Measurements from ENCODE around the gene FTO.

Gene FTO

DNA sequence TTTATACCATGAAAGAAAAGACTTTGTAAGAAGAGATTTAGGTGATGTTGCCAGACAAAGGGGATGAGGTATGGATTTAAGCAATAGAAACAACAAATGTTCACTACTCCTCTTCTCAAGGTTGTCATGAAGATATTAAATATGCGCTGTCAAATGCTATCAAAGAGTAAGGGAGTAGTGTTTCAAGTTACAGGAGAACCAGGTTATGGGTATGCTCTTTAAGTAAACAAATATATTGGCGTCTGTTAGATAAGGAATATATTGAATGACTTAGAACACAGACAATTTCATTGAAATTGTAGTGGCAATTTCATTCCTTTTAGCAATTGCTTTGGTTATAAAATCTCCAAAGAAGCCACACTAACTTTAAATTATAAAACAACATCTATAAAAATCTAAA lies 229.0 kb downstream of the FTO start:
- Histone ChIP-seq H3K14ac (ENCODE audit: low read length) (no peak overlapping the region), H3K27me3 (ENCODE audit: control insufficient read depth in 3 of 3, insufficient read depth in 3 of 3, low read depth in 1 of 3, low read length in 3 of 3) (peaks cover 0 to 13% (median 0%) of the 10 kb centered on the region in 3 experiments), H3K9me3 (replicated peaks in 1 of 2; ENCODE audit: control insufficient read depth in 2 of 2, insufficient read depth in 1 of 2, low read depth in 1 of 2, low read length in 2 of 2) (peaks cover 0 to 18% of the 10 kb centered on the region in 2 donors), H3K79me1 (ENCODE audit: low read depth, low read length) (no peaks in the 10 kb centered on the region), H2BK5ac (ENCODE audit: low read length) (no peak overlapping the region), H4K8ac (ENCODE audit: low read depth, low read length) (no peak overlapping the region), H3K4me1 (ENCODE audit: control insufficient read depth in 2 of 2, insufficient read depth in 1 of 2, low read depth in 1 of 2, low read length in 2 of 2) (peaks cover 8 to 31% of the 10 kb centered on the region in 2 donors), H3K36me3 (replicated peaks in 1 of 2; ENCODE audit: control insufficient read depth in 2 of 2, insufficient read depth in 2 of 2, low read length in 2 of 2) (peaks cover 0 to 13% of the 10 kb centered on the region in 2 donors), H4K91ac (ENCODE audit: low read depth, low read length, poor library complexity) (no peak overlapping the region), H2BK120ac (ENCODE audit: low read depth, low read length) (no peak overlapping the region), H3K4me2 (ENCODE audit: insufficient read depth, low read length, poor library complexity, severe bottlenecking) (no peak overlapping the region), H2BK12ac (ENCODE audit: low read length) (no peak overlapping the region), H3K4ac (ENCODE audit: low read length) (no peak overlapping the region), H3K27ac (replicated peaks; ENCODE audit: low read length) (no peak overlapping the region), H2BK15ac (ENCODE audit: low read length) (no peak overlapping the region), H2AK5ac (ENCODE audit: low read depth, low read length) (no peak overlapping the region), H3K23ac (ENCODE audit: low read depth, low read length, poor library complexity) (no peak overlapping the region), H3K18ac (ENCODE audit: low read length) (no peak overlapping the region), H2AFZ (ENCODE audit: low read length) (no peak overlapping the region), H3K4me3 (ENCODE audit: low read length in 2 of 2) (no peak overlapping the region), H3K9ac (ENCODE audit: low read depth, low read length, poor library complexity) (no peak overlapping the region)
- WGBS, 2 donors (ENCODE audit: extremely low coverage in 2 of 2, insufficient read length in 2 of 2, insufficient replicate concordance in 1 of 2): no CpG with 5 or more reads among the region's 2 CpGs
- DNase-seq (ENCODE audit: low spot score): no peak

DNA sequence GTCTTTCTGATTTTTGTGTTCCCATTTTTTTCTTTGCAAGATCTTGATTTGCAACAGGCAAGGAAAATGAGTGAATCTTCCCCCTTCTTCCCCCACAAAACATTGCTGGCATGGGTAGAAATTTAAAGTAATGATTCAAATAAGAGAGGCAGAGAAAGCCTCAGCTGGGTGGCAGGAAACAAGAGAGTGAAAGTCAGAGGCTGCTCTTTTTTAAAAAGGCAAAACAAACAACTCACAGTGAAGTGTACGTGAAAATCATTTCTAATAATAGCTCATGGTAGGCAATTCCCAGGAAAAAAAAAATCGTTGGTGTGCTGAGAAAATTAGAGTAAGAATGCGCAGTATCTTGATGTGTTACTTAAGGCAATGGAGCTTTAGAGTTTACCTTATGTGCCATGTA lies 229.5 kb downstream of the FTO start:
- Histone ChIP-seq H3K9me3 (replicated peaks in 1 of 2; ENCODE audit: control insufficient read depth in 2 of 2, insufficient read depth in 1 of 2, low read depth in 1 of 2, low read length in 2 of 2) (peaks cover 0 to 18% of the 10 kb centered on the region in 2 donors), H3K79me1 (ENCODE audit: low read depth, low read length) (no peaks in the 10 kb centered on the region)
- no CpG with 5 or more reads among the region's 3 CpGs for WGBS, 2 donors (ENCODE audit: extremely low coverage in 2 of 2, insufficient read length in 2 of 2, insufficient replicate concordance in 1 of 2)

DNA sequence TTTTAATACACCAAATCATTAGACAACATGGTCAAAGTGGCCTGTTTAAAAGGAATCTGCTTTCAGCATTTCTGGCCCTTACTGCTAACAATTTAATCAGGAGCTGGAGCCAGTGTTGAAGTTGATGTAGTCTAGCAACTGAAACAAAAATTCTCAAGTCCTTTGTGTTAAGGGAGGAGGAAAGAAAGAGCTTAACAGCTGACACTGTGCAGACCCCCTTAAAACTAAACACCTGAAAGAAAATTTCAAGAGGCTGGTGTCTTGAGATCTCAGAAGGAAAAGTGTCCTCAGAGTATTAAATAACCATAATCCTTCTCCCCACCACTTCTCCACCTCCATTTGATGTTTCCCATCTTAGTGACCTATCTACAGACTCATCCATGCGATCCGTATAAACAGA lies 232.1 kb downstream of the FTO start:
- DNase-seq (ENCODE audit: low spot score): no peak
- no peak overlapping the region for H3K27ac ChIP-seq (replicated peaks; ENCODE audit: low read length)
- no peak overlapping the region for H2AFZ ChIP-seq (ENCODE audit: low read length)
- H3K4me3 ChIP-seq (ENCODE audit: low read length in 2 of 2): no peak overlapping the region
- H2AK5ac ChIP-seq (ENCODE audit: low read depth, low read length): no peak overlapping the region
- peaks cover 0 to 16% (median 0%) of the 10 kb centered on the region in 3 experiments for H3K27me3 ChIP-seq (ENCODE audit: control insufficient read depth in 3 of 3, insufficient read depth in 3 of 3, low read depth in 1 of 3, low read length in 3 of 3)
- no peak overlapping the region for H3K9ac ChIP-seq (ENCODE audit: low read depth, low read length, poor library complexity)
- H3K4ac ChIP-seq (ENCODE audit: low read length): no peak overlapping the region
- H3K36me3 ChIP-seq (replicated peaks in 1 of 2; ENCODE audit: control insufficient read depth in 2 of 2, insufficient read depth in 2 of 2, low read length in 2 of 2): peaks cover 0 to 13% of the 10 kb centered on the region in 2 donors
- no peak overlapping the region for H3K4me2 ChIP-seq (ENCODE audit: insufficient read depth, low read length, poor library complexity, severe bottlenecking)
- H3K79me1 ChIP-seq (ENCODE audit: low read depth, low read length): no peaks in the 10 kb centered on the region
- peaks cover 0 to 8% of the 10 kb centered on the region in 2 donors for H3K9me3 ChIP-seq (replicated peaks in 1 of 2; ENCODE audit: control insufficient read depth in 2 of 2, insufficient read depth in 1 of 2, low read depth in 1 of 2, low read length in 2 of 2)
- no peak overlapping the region for H3K14ac ChIP-seq (ENCODE audit: low read length)
- no peak overlapping the region for H2BK5ac ChIP-seq (ENCODE audit: low read length)
- no peak overlapping the region for H2BK120ac ChIP-seq (ENCODE audit: low read depth, low read length)
- H3K18ac ChIP-seq (ENCODE audit: low read length): no peak overlapping the region
- H3K23ac ChIP-seq (ENCODE audit: low read depth, low read length, poor library complexity): no peak overlapping the region
- H3K4me1 ChIP-seq (ENCODE audit: control insufficient read depth in 2 of 2, insufficient read depth in 1 of 2, low read depth in 1 of 2, low read length in 2 of 2): peaks cover 12 to 36% of the 10 kb centered on the region in 2 donors
- H2BK12ac ChIP-seq (ENCODE audit: low read length): no peak overlapping the region
- H4K91ac ChIP-seq (ENCODE audit: low read depth, low read length, poor library complexity): no peak overlapping the region
- H4K8ac ChIP-seq (ENCODE audit: low read depth, low read length): no peak overlapping the region
- no peak overlapping the region for H2BK15ac ChIP-seq (ENCODE audit: low read length)
- WGBS, 2 donors (ENCODE audit: extremely low coverage in 2 of 2, insufficient read length in 2 of 2, insufficient replicate concordance in 1 of 2): no CpG with 5 or more reads among the region's 2 CpGs

More for the DNA sequence above, 229.5 kb downstream of the FTO start:
- no peak overlapping the region for H3K9ac ChIP-seq (ENCODE audit: low read depth, low read length, poor library complexity)
- no peak overlapping the region for H2BK12ac ChIP-seq (ENCODE audit: low read length)
- no peak overlapping the region for H3K4me2 ChIP-seq (ENCODE audit: insufficient read depth, low read length, poor library complexity, severe bottlenecking)
- H2AFZ ChIP-seq (ENCODE audit: low read length): no peak overlapping the region
- H3K27ac ChIP-seq (replicated peaks; ENCODE audit: low read length): no peak overlapping the region
- no peak overlapping the region for H2BK120ac ChIP-seq (ENCODE audit: low read depth, low read length)
- no peak overlapping the region for H3K14ac ChIP-seq (ENCODE audit: low read length)
- H3K18ac ChIP-seq (ENCODE audit: low read length): no peak overlapping the region
- H2BK15ac ChIP-seq (ENCODE audit: low read length): no peak overlapping the region
- peaks cover 10 to 35% of the 10 kb centered on the region in 2 donors for H3K4me1 ChIP-seq (ENCODE audit: control insufficient read depth in 2 of 2, insufficient read depth in 1 of 2, low read depth in 1 of 2, low read length in 2 of 2)
- H3K4ac ChIP-seq (ENCODE audit: low read length): no peak overlapping the region
- H3K27me3 ChIP-seq (ENCODE audit: control insufficient read depth in 3 of 3, insufficient read depth in 3 of 3, low read depth in 1 of 3, low read length in 3 of 3): peaks cover 0 to 13% (median 0%) of the 10 kb centered on the region in 3 experiments
- no peak overlapping the region for H3K4me3 ChIP-seq (ENCODE audit: low read length in 2 of 2)
- no peak for DNase-seq (ENCODE audit: low spot score)
- peaks cover 0 to 13% of the 10 kb centered on the region in 2 donors for H3K36me3 ChIP-seq (replicated peaks in 1 of 2; ENCODE audit: control insufficient read depth in 2 of 2, insufficient read depth in 2 of 2, low read length in 2 of 2)
- H3K23ac ChIP-seq (ENCODE audit: low read depth, low read length, poor library complexity): no peak overlapping the region
- no peak overlapping the region for H2BK5ac ChIP-seq (ENCODE audit: low read length)
- no peak overlapping the region for H4K91ac ChIP-seq (ENCODE audit: low read depth, low read length, poor library complexity)
- no peak overlapping the region for H4K8ac ChIP-seq (ENCODE audit: low read depth, low read length)
- H2AK5ac ChIP-seq (ENCODE audit: low read depth, low read length): no peak overlapping the region

DNA sequence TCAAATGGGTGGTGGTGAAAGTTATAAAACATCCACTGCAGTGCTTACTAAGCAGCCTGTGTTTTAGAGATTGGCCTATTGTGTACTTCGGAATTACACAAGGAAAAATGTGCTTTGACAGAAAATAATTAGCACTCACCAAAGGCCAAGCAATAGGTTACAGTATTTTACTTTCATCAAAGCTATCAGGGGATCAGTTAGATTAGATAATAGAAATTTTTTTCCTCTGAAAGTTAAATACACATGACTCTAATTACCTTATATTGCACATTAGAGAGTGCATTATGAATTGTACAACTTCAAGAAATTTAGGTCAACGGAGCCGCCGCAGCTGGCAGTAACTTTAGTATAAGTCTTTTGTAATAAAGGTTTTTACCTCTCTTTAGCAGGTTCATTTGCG lies 232.6 kb downstream of the FTO start:
- Histone ChIP-seq H2BK15ac (ENCODE audit: low read length) (no peak overlapping the region), H4K91ac (ENCODE audit: low read depth, low read length, poor library complexity) (no peak overlapping the region), H2BK12ac (ENCODE audit: low read length) (no peak overlapping the region), H3K9ac (ENCODE audit: low read depth, low read length, poor library complexity) (no peak overlapping the region), H3K4ac (ENCODE audit: low read length) (no peak overlapping the region), H3K36me3 (replicated peaks in 1 of 2; ENCODE audit: control insufficient read depth in 2 of 2, insufficient read depth in 2 of 2, low read length in 2 of 2) (peaks cover 0 to 13% of the 10 kb centered on the region in 2 donors), H3K9me3 (replicated peaks in 1 of 2; ENCODE audit: control insufficient read depth in 2 of 2, insufficient read depth in 1 of 2, low read depth in 1 of 2, low read length in 2 of 2) (peaks cover 0 to 8% of the 10 kb centered on the region in 2 donors), H2BK5ac (ENCODE audit: low read length) (no peak overlapping the region), H3K4me1 (ENCODE audit: control insufficient read depth in 2 of 2, insufficient read depth in 1 of 2, low read depth in 1 of 2, low read length in 2 of 2) (peaks cover 12 to 36% of the 10 kb centered on the region in 2 donors), H3K79me1 (ENCODE audit: low read depth, low read length) (no peaks in the 10 kb centered on the region), H3K23ac (ENCODE audit: low read depth, low read length, poor library complexity) (no peak overlapping the region), H3K4me3 (ENCODE audit: low read length in 2 of 2) (no peak overlapping the region), H3K18ac (ENCODE audit: low read length) (no peak overlapping the region), H3K27me3 (ENCODE audit: control insufficient read depth in 3 of 3, insufficient read depth in 3 of 3, low read depth in 1 of 3, low read length in 3 of 3) (peaks cover 0 to 18% (median 0%) of the 10 kb centered on the region in 3 experiments), H3K14ac (ENCODE audit: low read length) (no peak overlapping the region), H3K4me2 (ENCODE audit: insufficient read depth, low read length, poor library complexity, severe bottlenecking) (no peak overlapping the region), H2AFZ (ENCODE audit: low read length) (no peak overlapping the region), H4K8ac (ENCODE audit: low read depth, low read length) (no peak overlapping the region), H3K27ac (replicated peaks; ENCODE audit: low read length) (no peak overlapping the region), H2BK120ac (ENCODE audit: low read depth, low read length) (no peak overlapping the region), H2AK5ac (ENCODE audit: low read depth, low read length) (no peak overlapping the region)
- WGBS, 2 donors (ENCODE audit: extremely low coverage in 2 of 2, insufficient read length in 2 of 2, insufficient replicate concordance in 1 of 2): no CpG with 5 or more reads among the region's 5 CpGs
- no peak for DNase-seq (ENCODE audit: low spot score)

Data from neuronal stem cell (in vitro differentiated cells).